ENCODE measurements around the gene ZSCAN4.

The ZSCAN4 gene

GRCh38 chr19:57682226-57682766 lies 13.6 kb downstream of the ZSCAN4 start:
- DNase-seq (ENCODE audit: low spot score) (no peak), FAIRE-seq (no peak)

DNA sequence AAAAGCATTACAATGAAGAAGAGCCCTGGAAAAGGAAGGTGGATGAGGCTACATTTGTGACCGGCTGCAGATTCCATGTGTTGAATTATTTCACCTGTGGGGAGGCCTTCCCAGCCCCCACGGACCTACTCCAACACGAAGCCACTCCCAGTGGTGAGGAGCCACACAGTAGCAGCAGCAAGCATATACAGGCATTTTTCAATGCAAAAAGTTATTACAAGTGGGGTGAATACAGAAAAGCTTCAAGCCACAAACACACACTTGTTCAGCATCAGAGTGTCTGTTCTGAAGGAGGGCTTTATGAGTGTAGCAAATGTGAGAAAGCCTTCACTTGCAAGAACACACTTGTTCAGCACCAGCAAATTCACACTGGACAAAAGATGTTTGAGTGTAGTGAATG lies 18.0 kb downstream of the ZSCAN4 start:
- DNase-seq (ENCODE audit: low spot score) (no peak), FAIRE-seq (no peak)

- DNase-seq (ENCODE audit: low spot score) (no peak), FAIRE-seq (no peak)
Measured at GRCh38 chr19:57687363-57688010, 18.8 kb downstream of the ZSCAN4 start.

- DNase-seq (ENCODE audit: low spot score) = no peak
- no peak for FAIRE-seq
Measured at GRCh38 chr19:57688011-57688763, 19.5 kb downstream of the ZSCAN4 start.

GRCh38 chr19:57689750-57690149 lies 21.0 kb downstream of the ZSCAN4 start:
- DNase-seq (ENCODE audit: low spot score) (no peak), FAIRE-seq (no peak)

DNA sequence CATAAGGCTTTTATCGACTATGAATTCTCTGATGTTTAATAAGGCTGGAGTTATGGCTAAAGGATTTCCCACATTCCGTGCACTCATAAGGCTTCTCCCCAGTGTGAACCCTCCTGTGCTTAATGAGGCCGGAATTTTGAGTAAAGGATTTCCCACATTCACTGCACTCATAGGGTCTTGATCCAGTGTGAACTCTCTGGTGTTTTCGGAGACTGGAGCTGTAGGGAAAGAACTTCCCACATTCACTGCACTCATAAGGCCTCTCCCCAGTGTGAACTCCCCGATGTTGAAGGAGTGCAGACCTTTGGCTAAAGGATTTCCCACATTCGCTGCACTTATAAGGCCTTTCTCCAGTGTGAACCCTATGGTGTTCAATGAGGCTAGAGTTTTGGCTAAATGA lies 32.9 kb downstream of the ZSCAN4 start:
- FAIRE-seq (no peak), DNase-seq (ENCODE audit: low spot score) (no peak)

DNA sequence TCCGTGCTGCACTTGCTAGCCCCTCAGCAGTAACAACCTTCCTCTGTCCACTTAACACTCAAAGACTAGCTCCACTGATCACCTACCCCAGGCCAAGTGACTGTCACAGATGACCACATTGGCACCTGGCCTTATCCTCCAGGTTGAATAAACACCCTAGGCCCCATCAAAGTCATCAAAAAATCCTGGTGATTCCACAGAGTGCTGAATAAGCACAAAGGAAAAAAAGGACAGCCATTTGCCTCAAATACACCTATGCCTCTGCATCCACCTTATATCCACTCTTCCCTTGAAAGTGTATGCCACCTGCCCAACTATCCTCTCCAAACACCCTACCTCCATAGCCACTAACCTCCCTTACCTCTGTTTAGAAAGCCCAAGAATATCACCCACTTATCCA lies 37.6 kb downstream of the ZSCAN4 start:
- FAIRE-seq = no peak
- no peak for DNase-seq (ENCODE audit: low spot score)

DNA sequence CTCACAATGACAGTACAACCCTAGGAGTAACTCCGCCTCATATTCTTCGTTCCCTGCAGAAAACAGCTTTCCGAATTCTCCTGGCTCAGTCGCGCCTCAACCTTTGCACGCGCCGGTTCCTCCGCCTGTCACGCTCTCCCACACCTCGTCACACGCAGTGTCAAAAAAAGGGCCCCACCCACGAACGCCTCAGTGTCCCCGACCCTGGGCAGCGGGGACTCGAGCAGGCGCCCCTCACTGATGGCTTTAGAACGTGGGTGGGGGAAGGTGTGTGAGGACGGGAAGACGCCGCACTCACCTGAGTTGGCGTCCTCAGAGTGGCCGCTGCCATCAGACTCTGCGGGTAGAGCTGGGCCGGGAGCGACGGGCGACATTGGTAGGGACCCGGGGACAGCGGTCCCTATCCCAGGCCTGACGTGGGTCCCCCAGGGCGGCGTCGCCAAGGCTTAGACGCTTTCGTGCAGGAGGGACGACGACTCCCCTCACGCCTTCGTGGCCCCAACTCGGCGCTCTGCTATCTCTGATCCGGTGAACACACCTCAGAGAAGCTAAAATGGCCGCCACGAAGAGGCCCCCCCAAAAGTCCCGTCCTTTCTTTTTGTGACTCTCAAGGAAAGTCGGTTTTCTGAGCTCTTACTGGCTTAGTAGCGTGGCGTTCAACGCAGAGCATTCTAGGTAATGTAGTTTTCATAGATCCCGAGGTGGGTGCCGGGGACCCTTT lies 40.1 kb downstream of the ZSCAN4 start, which contains the start of gene ZNF154:
Gene ZNF154 (minus strand): TSS at position 564 of the 721 bp plus-strand sequence. CDS start 233 bp downstream, at position 331.
- no peak for FAIRE-seq
- DNase-seq (ENCODE audit: low spot score) = no peak

GRCh38 chr19:57709616-57710015 lies 40.9 kb downstream of the ZSCAN4 start:
- no peak for DNase-seq (ENCODE audit: low spot score)
- no peak for FAIRE-seq

- FAIRE-seq (no peak), DNase-seq (ENCODE audit: low spot score) (no peak)
Measured at GRCh38 chr19:57712222-57712621, 43.5 kb downstream of the ZSCAN4 start.

- FAIRE-seq (no peak), DNase-seq (ENCODE audit: low spot score) (no peak)
Measured at GRCh38 chr19:57719424-57719823, 50.7 kb downstream of the ZSCAN4 start.

- DNase-seq (ENCODE audit: low spot score) = no peak
- FAIRE-seq = no peak
Measured at GRCh38 chr19:57719901-57720519, 51.3 kb downstream of the ZSCAN4 start.

- FAIRE-seq (no peak), DNase-seq (ENCODE audit: low spot score) (no peak)
Measured at GRCh38 chr19:57720878-57721277, 52.1 kb downstream of the ZSCAN4 start.

All from urothelium cell line (cell line).